GM23338 (cell line): ENCODE measurements around the gene GSG1. TPM values are rescaled to one million over a fixed set of nuclear protein-coding genes. Genes with fewer than 3 reads are reported as not detected.

ENCODE experiments used
- ATAC-seq: fragments of 200-7000 bp; cut with Tn5 transposase; 3 replicates; pipeline ENCODE4 v1.9.1; 2020
- DNase-seq: peaks from one replicate; pipeline ENCODE4 v3.0.0-alpha.2; 2015; ENCODE audit warnings: low spot score
- H2AFZ ChIP-seq: fragments of 200-600 bp; sonication (generic); 2 replicates; pipeline ENCODE4 v1.8.0; 2016; ENCODE audit warnings: antibody characterized with exemption, mild to moderate bottlenecking, moderate library complexity
- H3F3A ChIP-seq: fragments of 200-600 bp; sonication (generic); replicated peaks from 2 replicates; pipeline ENCODE4 v1.8.0; 2017; ENCODE audit warnings: antibody characterized with exemption, mixed run types, low read depth
- H3K27ac ChIP-seq: fragments of 200-600 bp; sonication (generic); 2 replicates; pipeline ENCODE4 v1.6.1; 2016; ENCODE audit warnings: low read depth
- H3K27me3 ChIP-seq: fragments of 200-600 bp; sonication (generic); 2 replicates; pipeline ENCODE4 v1.8.0; 2016; ENCODE audit warnings: mild to moderate bottlenecking, mixed run types, moderate library complexity; ENCODE audit not compliant: insufficient read depth
- H3K36me3 ChIP-seq: fragments of 200-600 bp; sonication (generic); 2 replicates; pipeline ENCODE4 v1.8.0; 2016; ENCODE audit warnings: mild to moderate bottlenecking; ENCODE audit not compliant: insufficient read depth
- H3K4me1 ChIP-seq: fragments of 200-600 bp; sonication (generic); 2 replicates; pipeline ENCODE4 v1.8.0; 2016; ENCODE audit warnings: mild to moderate bottlenecking, moderate library complexity; ENCODE audit not compliant: insufficient read depth
- H3K4me2 ChIP-seq: fragments of 200-600 bp; sonication (generic); 2 replicates; pipeline ENCODE4 v1.7.1; 2017; ENCODE audit warnings: mixed run types
- H3K4me3 ChIP-seq: fragments of 200-600 bp; sonication (generic); 2 replicates; pipeline ENCODE4 v1.6.1; 2016; ENCODE audit warnings: mixed run types
- H3K79me2 ChIP-seq: fragments of 200-600 bp; sonication (generic); replicated peaks from 2 replicates; pipeline ENCODE4 v1.8.0; 2017; ENCODE audit warnings: mild to moderate bottlenecking; ENCODE audit not compliant: insufficient read depth
- H3K9me2 ChIP-seq: fragments of 200-600 bp; sonication (generic); 2 replicates; pipeline ENCODE4 v1.8.0; 2017; ENCODE audit not compliant: insufficient read depth
- H4K20me1 ChIP-seq: fragments of 200-600 bp; sonication (generic); replicated peaks from 2 replicates; pipeline ENCODE4 v1.8.0; 2017; ENCODE audit warnings: mild to moderate bottlenecking; ENCODE audit not compliant: insufficient read depth
- H3K27ac Mint-ChIP-seq: 2 replicates; pipeline ENCODE4 v1.8.0; 2020; ENCODE audit warnings: inconsistent platforms, mild to moderate bottlenecking, moderate library complexity, mixed read lengths
- H3K27me3 Mint-ChIP-seq: 3 replicates; pipeline ENCODE4 v1.8.0; 2022; ENCODE audit warnings: low read depth, mild to moderate bottlenecking, moderate library complexity, mixed read lengths, inconsistent platforms; ENCODE audit not compliant: insufficient read depth, poor library complexity
- H3K36me3 Mint-ChIP-seq: 3 replicates; pipeline ENCODE4 v1.8.0; 2021; ENCODE audit warnings: low read depth, mild to moderate bottlenecking, inconsistent platforms, moderate library complexity, mixed read lengths
- H3K4me1 Mint-ChIP-seq: 3 replicates; pipeline ENCODE4 v1.8.0; 2020; ENCODE audit warnings: mild to moderate bottlenecking, inconsistent platforms, mixed read lengths
- H3K4me3 Mint-ChIP-seq: 3 replicates; pipeline ENCODE4 v1.8.0; 2021; ENCODE audit warnings: moderate library complexity, mild to moderate bottlenecking, inconsistent platforms, mixed read lengths
- H3K9me3 Mint-ChIP-seq: 3 replicates; pipeline ENCODE4 v1.8.0; 2020; ENCODE audit warnings: moderate library complexity, mild to moderate bottlenecking, inconsistent platforms, mixed read lengths
- EZH2phosphoT487 ChIP-seq: fragments of 200-600 bp; sonication (generic); IDR thresholded peaks from one replicate; pipeline ENCODE4 v1.8.1; 2018; ENCODE audit warnings: antibody characterized with exemption; ENCODE audit not compliant: unreplicated experiment
- POLR2AphosphoS5 ChIP-seq: IDR thresholded peaks from 2 replicates; pipeline ENCODE4 v1.6.1; 2016; ENCODE audit warnings: antibody characterized with exemption, low read depth
- ZNF462 ChIP-seq: fragments of 250-450 bp; sonication (Bioruptor Pico); IDR thresholded peaks from 2 replicates; pipeline ENCODE4 v1.5.0; 2020; ENCODE audit warnings: mild to moderate bottlenecking, moderate library complexity
- polyA plus RNA-seq: library from polyadenylated mRNA; unstranded; fragments of >200 nt; fragmentation: Nextera tagmentation; extraction: Ambion mirVana; gene quantifications from 2 replicates; pipeline ENCODE4 v1.2.1, GENCODE V29; 2016
- total RNA-seq: library from RNA; depleted of rRNA; stranded (reverse); fragments of >200 nt; shearing (Covaris generic); gene quantifications from 2 replicates; pipeline ENCODE4 v1.2.3, GENCODE V29; 2014
- TF ChIP-seq, protein P1 (sequence below): IDR thresholded peaks from 2 replicates; pipeline ENCODE4 v1.6.1; 2016; ENCODE audit warnings: antibody characterized with exemption

The GSG1 gene
- total and polyA plus RNA-seq, 2 experiments from 2014 or later: 0.17 to 0.63 TPM

- TF ChIP-seq ZNF462 (CRISPR knock-in tag): no peak
- TF ChIP-seq EZH2phosphoT487: no peak
- TF ChIP-seq, protein P1, sequence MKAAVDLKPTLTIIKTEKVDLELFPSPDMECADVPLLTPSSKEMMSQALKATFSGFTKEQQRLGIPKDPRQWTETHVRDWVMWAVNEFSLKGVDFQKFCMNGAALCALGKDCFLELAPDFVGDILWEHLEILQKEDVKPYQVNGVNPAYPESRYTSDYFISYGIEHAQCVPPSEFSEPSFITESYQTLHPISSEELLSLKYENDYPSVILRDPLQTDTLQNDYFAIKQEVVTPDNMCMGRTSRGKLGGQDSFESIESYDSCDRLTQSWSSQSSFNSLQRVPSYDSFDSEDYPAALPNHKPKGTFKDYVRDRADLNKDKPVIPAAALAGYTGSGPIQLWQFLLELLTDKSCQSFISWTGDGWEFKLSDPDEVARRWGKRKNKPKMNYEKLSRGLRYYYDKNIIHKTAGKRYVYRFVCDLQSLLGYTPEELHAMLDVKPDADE: no peak
- no peak for TF ChIP-seq POLR2AphosphoS5
- no peak overlapping the region for H3K4me3 Mint-ChIP-seq
- no peak for ATAC-seq
- H3K4me2 ChIP-seq: no peak overlapping the region
- H3K36me3 Mint-ChIP-seq: peaks cover 52% of the 10 kb centered on the region
- no peak for DNase-seq
- H3F3A ChIP-seq: no peaks in the 10 kb centered on the region
- H3K27me3 Mint-ChIP-seq: peaks cover 6% of the 10 kb centered on the region
- no peak overlapping the region for H2AFZ ChIP-seq
- H3K27ac Mint-ChIP-seq: no peak overlapping the region
- H3K27ac ChIP-seq: no peak overlapping the region
- H4K20me1 ChIP-seq: no peaks in the 10 kb centered on the region; the same call in 1 of the 2 replicates
- no peaks in the 10 kb centered on the region for H3K4me1 ChIP-seq
- no peak overlapping the region for H3K4me3 ChIP-seq
- H3K79me2 ChIP-seq: no peaks in the 10 kb centered on the region
- no peaks in the 10 kb centered on the region for H3K27me3 ChIP-seq
- peaks cover 11% of the 10 kb centered on the region for H3K4me1 Mint-ChIP-seq
- H3K36me3 ChIP-seq: no peaks in the 10 kb centered on the region
- no peaks in the 10 kb centered on the region for H3K9me3 Mint-ChIP-seq
- H3K9me2 ChIP-seq: no peaks in the 10 kb centered on the region
These were observed 28.9 kb downstream of the GSG1 start for GRCh38 chr12:13074396-13075117.
